HG02884 (cell line): ENCODE measurements around the gene ERBB4.
A peak's percentile ranks its signal among the peaks of the same experiment; 100 is the strongest.
"Not testable (repeated sequence)": the region's sequence is repeated elsewhere in the genome, so short reads cannot be mapped to it uniquely, and the experiment has no call there.

Experiments used
- ATAC-seq: cut with Tn5 transposase; IDR thresholded peaks from one replicate; pipeline ENCODE4 v1.9.1; 2021; ENCODE audit warnings: mild to moderate bottlenecking, moderate library complexity; ENCODE audit not compliant: unreplicated experiment

ERBB4 gene

GRCh38 chr2:211760103-211760502 is 778.5 kb downstream of the ERBB4 start:
- ATAC-seq, result no peak

- ATAC-seq, result no peak
Measured at GRCh38 chr2:211756266-211756665, 782.3 kb downstream of the ERBB4 start.

DNA sequence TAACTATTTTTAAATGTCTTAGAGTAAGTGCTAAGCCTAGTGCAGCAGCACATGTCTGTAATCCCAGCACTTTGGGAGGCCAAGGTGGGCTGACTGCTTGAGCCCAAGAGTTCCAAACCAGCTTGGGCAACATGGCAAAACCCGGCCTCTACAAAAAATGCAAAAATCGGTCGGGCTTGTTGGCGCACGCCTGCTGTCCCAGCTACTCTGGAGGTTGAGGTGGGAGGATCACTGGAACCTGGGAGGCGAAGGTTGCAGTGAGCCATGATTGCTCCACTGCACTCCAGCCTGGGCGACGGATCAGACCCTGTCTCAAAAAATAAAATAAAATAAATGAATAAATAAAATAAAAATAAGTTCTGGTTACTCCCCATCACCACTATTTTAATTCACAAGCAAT is 783.4 kb downstream of the ERBB4 start:
- no peak for ATAC-seq

GRCh38 chr2:211751848-211752247 is 786.8 kb downstream of the ERBB4 start:
- ATAC-seq, result no peak

DNA sequence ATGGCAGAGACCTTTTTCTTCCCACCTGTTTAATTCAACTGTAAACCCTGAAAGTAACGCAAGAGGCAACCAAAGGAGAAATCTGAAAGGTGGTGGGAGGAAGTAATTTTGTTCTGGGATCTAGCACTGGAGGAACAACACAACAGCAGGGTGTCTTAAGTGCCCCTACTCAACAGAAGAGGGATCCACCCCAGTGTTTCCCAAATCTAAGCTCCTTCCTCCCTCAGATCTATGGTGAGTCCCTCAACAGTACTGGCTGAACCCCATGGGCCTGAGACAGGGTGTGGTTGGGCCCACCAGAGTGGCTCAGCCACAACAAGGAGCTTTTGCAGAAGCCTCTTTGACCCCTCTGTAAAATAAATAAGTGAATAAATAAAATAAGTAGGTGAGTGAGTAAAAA is 790.3 kb downstream of the ERBB4 start:
- ATAC-seq, result no peak

- ATAC-seq, result peak; percentile 93
Measured at GRCh38 chr2:211745295-211746097, 793.1 kb downstream of the ERBB4 start.

GRCh38 chr2:211744379-211744778 is 794.2 kb downstream of the ERBB4 start:
- no peak for ATAC-seq

DNA sequence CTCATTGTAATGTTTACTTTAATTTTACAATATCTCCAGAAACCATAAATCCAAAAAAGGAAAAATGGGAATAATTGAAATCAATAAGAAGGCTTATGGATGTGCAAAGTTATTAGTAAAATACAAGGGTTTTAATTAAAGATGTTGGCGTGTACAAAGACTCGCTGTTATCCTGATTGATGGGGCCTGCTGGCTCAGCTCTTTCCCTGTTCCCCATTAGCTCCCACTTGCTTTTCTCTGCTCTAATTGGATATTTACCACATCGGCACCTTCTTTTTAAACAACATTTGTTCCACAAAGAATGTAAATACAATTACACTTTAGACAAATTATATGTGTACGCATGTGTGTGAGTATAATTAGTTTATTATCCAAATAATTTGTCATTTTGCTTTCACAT is 796.6 kb downstream of the ERBB4 start:
- no peak for ATAC-seq

DNA sequence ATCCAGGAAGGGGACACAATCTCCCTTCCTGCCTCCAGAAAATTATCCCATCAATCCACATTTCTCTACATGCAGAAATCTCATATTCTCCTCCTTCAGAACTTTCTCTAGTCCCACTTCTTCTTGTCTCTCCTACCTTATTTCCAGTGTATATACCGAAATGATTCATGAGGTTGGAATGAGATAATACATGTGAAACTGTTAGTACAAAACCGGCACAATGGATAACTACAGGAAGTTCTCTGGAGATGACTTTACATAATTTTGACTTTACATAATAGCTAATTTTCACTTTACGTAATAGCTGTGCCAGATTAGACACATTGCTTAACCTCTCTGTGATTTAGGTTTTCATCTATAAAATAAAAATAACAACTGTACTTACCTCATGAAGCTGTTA is 801.3 kb downstream of the ERBB4 start:
- ATAC-seq, result no peak

- ATAC-seq, result no peak
Measured at GRCh38 chr2:211730215-211730614, 808.4 kb downstream of the ERBB4 start.

DNA sequence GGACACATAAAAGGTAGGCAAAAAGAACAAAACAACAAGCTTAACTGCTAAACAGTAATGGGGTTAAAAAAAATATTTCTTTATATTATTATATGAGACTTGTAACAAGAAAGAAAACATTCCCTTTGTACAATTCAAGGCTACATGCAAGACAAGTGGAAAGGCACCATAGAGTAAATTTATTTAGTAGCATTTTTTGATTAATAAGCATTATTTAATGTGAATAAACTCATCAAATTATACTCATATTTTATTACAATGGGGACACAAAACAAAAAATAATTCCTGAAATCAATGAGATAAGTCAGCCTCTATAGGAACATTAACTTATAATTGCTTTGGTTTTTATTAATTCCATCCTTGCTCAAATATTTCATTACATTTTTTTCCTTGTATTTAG is 809.2 kb downstream of the ERBB4 start:
- no peak for ATAC-seq

- ATAC-seq, result no peak
Measured at GRCh38 chr2:211724933-211725332, 813.7 kb downstream of the ERBB4 start.

GRCh38 chr2:211723398-211723797 is 815.2 kb downstream of the ERBB4 start:
- ATAC-seq, result no peak

GRCh38 chr2:211722928-211723327 is 815.7 kb downstream of the ERBB4 start:
- no peak for ATAC-seq

GRCh38 chr2:211721874-211722273 is 816.7 kb downstream of the ERBB4 start:
- not testable (repeated sequence) for ATAC-seq

GRCh38 chr2:211709389-211709788 is 829.2 kb downstream of the ERBB4 start:
- no peak for ATAC-seq

DNA sequence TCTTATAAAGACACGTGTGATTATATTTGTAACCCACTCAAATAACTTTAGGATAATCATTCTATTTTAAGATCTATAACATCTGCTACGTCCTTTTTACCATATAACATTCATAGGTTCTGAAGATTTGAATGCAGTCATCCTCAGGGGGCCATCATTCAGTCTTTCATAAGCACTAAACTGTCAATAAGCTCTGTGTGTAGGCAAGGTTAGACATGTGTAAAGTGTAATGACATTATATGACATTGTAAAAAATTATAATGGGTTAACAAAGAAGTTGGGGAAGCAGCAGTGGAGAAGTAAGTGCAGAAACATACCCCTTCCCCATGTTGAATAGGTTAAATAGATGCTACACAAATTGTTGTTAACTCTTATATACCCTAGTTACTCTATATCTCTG is 845.9 kb downstream of the ERBB4 start:
- no peak for ATAC-seq

- no peak for ATAC-seq
Measured at GRCh38 chr2:211690736-211691135, 847.9 kb downstream of the ERBB4 start.

DNA sequence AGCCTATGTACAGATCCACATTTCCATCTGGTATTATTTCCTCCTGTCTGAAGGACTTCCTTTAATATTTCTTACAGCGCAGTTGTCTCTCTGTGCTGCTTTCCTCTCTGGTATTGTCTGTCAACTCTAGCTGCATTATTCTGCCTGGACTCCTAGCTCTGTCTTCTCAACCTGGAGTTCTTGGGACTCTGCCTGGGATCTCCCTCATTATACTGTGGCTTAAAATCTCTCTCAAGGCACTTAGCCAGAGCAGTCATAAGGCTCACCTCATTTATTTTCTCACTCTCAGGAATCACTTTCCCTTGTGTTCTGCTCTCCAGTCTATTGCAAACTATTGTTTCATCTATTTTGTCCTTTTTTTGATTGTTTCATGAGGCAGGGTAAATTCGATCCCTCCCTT is 850.4 kb downstream of the ERBB4 start:
- no peak for ATAC-seq

- no peak for ATAC-seq
Measured at GRCh38 chr2:211674715-211675114, 863.9 kb downstream of the ERBB4 start.

DNA sequence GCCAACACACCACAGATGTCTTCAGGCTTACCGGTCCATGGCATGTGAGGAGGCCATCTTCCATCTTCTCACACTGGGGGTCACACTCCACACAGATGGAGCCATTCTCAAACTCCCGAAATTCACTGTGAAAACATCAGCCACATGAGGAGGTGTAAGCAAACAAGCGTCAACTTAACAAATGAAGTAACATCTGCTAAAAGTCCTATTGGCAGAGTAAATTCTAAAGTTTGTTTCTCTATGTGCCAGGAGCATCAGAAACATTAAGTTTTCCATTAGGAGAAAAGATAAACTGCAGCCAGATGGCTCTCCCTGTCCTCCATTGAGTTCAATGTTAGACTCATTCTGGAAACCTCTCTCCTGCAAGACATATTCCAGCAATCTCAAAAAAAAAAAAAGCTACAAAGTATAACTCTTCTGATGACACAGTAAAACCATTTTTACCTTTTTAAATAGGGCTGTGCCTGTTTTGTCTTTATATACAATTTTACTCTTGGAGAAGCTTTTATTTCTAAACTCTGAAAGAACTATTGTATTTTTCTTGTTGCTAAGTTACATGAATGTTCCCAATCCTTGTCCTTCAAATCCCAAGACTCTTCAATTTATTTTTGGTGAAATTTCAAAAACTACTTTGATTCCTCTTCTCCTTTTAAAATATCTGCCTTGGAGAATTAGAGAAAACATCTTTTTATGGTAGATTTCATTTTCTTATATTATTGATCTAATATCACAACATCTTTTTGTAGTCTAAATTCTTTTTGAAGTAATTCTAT is 865.3 kb downstream of the ERBB4 start:
- ATAC-seq, result no peak

DNA sequence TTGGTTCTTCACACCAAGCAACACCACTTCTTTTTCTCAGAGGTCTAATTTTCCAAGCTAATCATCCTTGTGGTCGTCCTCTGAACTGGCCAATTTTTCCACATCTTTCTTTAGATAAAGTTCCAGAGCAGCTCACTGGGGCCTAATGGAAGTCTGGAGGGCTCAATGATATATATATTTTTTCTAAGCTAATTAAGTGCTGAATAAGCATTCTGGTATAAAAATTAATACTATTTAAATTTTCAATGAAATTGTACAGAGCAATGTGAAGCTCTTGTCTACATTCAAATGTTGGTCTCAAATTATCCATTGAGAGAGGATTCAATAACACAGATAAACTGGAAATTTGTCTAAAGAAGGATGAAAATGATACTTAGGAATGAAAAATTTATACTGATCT is 866.6 kb downstream of the ERBB4 start:
- ATAC-seq, result no peak
